H9 (cell line): Measurements from ENCODE around the gene ALDH1A1. TPM values are rescaled to one million over a fixed set of nuclear protein-coding genes. Genes with fewer than 3 reads are reported as not detected.

ENCODE experiments used
- DNase-seq: peaks from one replicate; pipeline ENCODE4 v3.0.0-alpha.2; 2017
- H2AFZ ChIP-seq: one replicate; pipeline ENCODE4 v1.6.1; 2013; ENCODE audit warnings: mild to moderate bottlenecking, low read length, control low read depth, moderate library complexity
- H2AK5ac ChIP-seq: 2 replicates; pipeline ENCODE4 v1.6.1; 2013; ENCODE audit warnings: low read length, control low read depth, mixed read lengths; ENCODE audit not compliant: insufficient read length
- H2BK120ac ChIP-seq: one replicate; pipeline ENCODE4 v1.6.1; 2013; ENCODE audit warnings: low read depth, mild to moderate bottlenecking, low read length, control low read depth, inconsistent platforms; ENCODE audit not compliant: poor library complexity, severe bottlenecking
- H2BK12ac ChIP-seq: 2 replicates; pipeline ENCODE4 v1.6.1; 2013; ENCODE audit warnings: low read length, control low read depth, mixed read lengths, low read depth; ENCODE audit not compliant: insufficient read length
- H2BK15ac ChIP-seq: 2 replicates; pipeline ENCODE4 v1.6.1; 2013; ENCODE audit warnings: low read depth, low read length, control low read depth
- H2BK20ac ChIP-seq: one replicate; pipeline ENCODE4 v1.6.1; 2013; ENCODE audit warnings: low read depth, mild to moderate bottlenecking, low read length, control low read depth, inconsistent platforms; ENCODE audit not compliant: poor library complexity, severe bottlenecking
- H2BK5ac ChIP-seq: 2 replicates; pipeline ENCODE4 v1.6.1; 2013; ENCODE audit warnings: low read length, control low read depth, mixed read lengths; ENCODE audit not compliant: insufficient read length
- H3K14ac ChIP-seq: 2 replicates; pipeline ENCODE4 v1.6.1; 2013; ENCODE audit warnings: low read length, control low read depth; ENCODE audit not compliant: insufficient read depth
- H3K18ac ChIP-seq: 2 replicates; pipeline ENCODE4 v1.6.1; 2013; ENCODE audit warnings: low read depth, mild to moderate bottlenecking, mixed read lengths, low read length, control low read depth; ENCODE audit not compliant: insufficient read length
- H3K23ac ChIP-seq: 2 replicates; pipeline ENCODE4 v1.6.1; 2013; ENCODE audit warnings: low read length, control low read depth, mixed read lengths, low read depth; ENCODE audit not compliant: insufficient read length
- H3K23me2 ChIP-seq: 2 replicates; pipeline ENCODE4 v1.6.1; 2013; ENCODE audit warnings: low read depth, mild to moderate bottlenecking, mixed read lengths, low read length, control low read depth; ENCODE audit not compliant: insufficient read length, poor library complexity, severe bottlenecking
- H3K27ac ChIP-seq: 2 replicates; pipeline ENCODE4 v1.5.1; 2013; ENCODE audit warnings: low read length, control low read depth, mixed read lengths, low read depth; ENCODE audit not compliant: insufficient read length
- H3K27me3 ChIP-seq: 2 replicates; pipeline ENCODE4 v1.6.1; 2013; ENCODE audit warnings: low read length, control low read depth, inconsistent platforms; ENCODE audit not compliant: insufficient read depth
- H3K4ac ChIP-seq: 2 replicates; pipeline ENCODE4 v1.6.1; 2013; ENCODE audit warnings: low read depth, mild to moderate bottlenecking, control low read depth, inconsistent platforms, low read length, moderate library complexity
- H3K4me1 ChIP-seq: 2 replicates; pipeline ENCODE4 v1.6.1; 2013; ENCODE audit warnings: low read length, control low read depth, inconsistent platforms; ENCODE audit not compliant: insufficient read depth
- H3K4me2 ChIP-seq: 2 replicates; pipeline ENCODE4 v1.6.1; 2013; ENCODE audit warnings: low read length, control low read depth, mixed read lengths; ENCODE audit not compliant: insufficient read length, insufficient read depth
- H3K56ac ChIP-seq: 2 replicates; pipeline ENCODE4 v1.6.1; 2013; ENCODE audit warnings: low read depth, mild to moderate bottlenecking, mixed read lengths, low read length, control low read depth; ENCODE audit not compliant: insufficient read length
- H3K79me1 ChIP-seq: 2 replicates; pipeline ENCODE4 v1.6.1; 2013; ENCODE audit warnings: low read depth, mild to moderate bottlenecking, moderate library complexity, low read length, control low read depth, inconsistent platforms; ENCODE audit not compliant: insufficient read depth, poor library complexity, severe bottlenecking
- H3K79me2 ChIP-seq: 2 replicates; pipeline ENCODE4 v1.6.1; 2013; ENCODE audit warnings: low read length, control low read depth, inconsistent platforms; ENCODE audit not compliant: insufficient read depth
- H3K9ac ChIP-seq: 2 replicates; pipeline ENCODE4 v1.6.1; 2013; ENCODE audit warnings: low read length, control low read depth, mixed read lengths; ENCODE audit not compliant: insufficient read length; ENCODE audit errors: extremely low read depth
- H3K9me3 ChIP-seq: one replicate; pipeline ENCODE4 v1.6.1; 2013; ENCODE audit warnings: low read depth, low read length, inconsistent platforms; ENCODE audit not compliant: control insufficient read depth
- H3T11ph ChIP-seq: one replicate; pipeline ENCODE4 v1.6.1; 2013; ENCODE audit warnings: mild to moderate bottlenecking, low read length, control low read depth, inconsistent platforms
- H4K20me1 ChIP-seq: one replicate; pipeline ENCODE4 v1.6.1; 2013; ENCODE audit not compliant: control insufficient read depth, insufficient read length, insufficient read depth
- H4K5ac ChIP-seq: 2 replicates; pipeline ENCODE4 v1.6.1; 2013; ENCODE audit warnings: low read depth, mild to moderate bottlenecking, mixed read lengths, low read length, control low read depth; ENCODE audit not compliant: insufficient read length
- H4K8ac ChIP-seq: replicated peaks from 2 replicates; pipeline ENCODE4 v1.6.1; 2013; ENCODE audit warnings: low read length, control low read depth, mixed read lengths, low read depth; ENCODE audit not compliant: insufficient read length
- H4K91ac ChIP-seq: 2 replicates; pipeline ENCODE4 v1.6.1; 2013; ENCODE audit warnings: low read depth, mild to moderate bottlenecking, moderate library complexity, mixed read lengths, low read length, control low read depth; ENCODE audit not compliant: insufficient read length
- H3K27ac Mint-ChIP-seq, 3 experiments: 2 replicates in 2 of 3; 3 replicates in 1 of 3; pipeline ENCODE4 v1.8.0; 2020 to 2021; ENCODE audit warnings: mixed read lengths in 3 of 3, mild to moderate bottlenecking in 1 of 3, moderate library complexity in 1 of 3
- H3K27me3 Mint-ChIP-seq: 2 replicates; pipeline ENCODE4 v1.8.0; 2021; ENCODE audit warnings: low read depth, mild to moderate bottlenecking, moderate library complexity, mixed read lengths
- H3K36me3 Mint-ChIP-seq, 3 experiments: 2 replicates in 2 of 3; 3 replicates in 1 of 3; pipeline ENCODE4 v1.8.0; 2020 to 2021; ENCODE audit warnings: low read depth in 3 of 3, mixed read lengths in 3 of 3; ENCODE audit not compliant: insufficient read depth in 1 of 3
- H3K4me1 Mint-ChIP-seq, 2 experiments: 2 replicates each; pipeline ENCODE4 v1.8.0; 2020; ENCODE audit warnings: mixed read lengths in 2 of 2
- H3K4me3 Mint-ChIP-seq, 2 experiments: 2 replicates in 1 of 2; 3 replicates in 1 of 2; pipeline ENCODE4 v1.8.0; 2020 to 2021; ENCODE audit warnings: mild to moderate bottlenecking in 2 of 2, mixed read lengths in 2 of 2, moderate library complexity in 1 of 2
- H3K9me3 Mint-ChIP-seq, 2 experiments: 2 replicates in 1 of 2; 3 replicates in 1 of 2; pipeline ENCODE4 v1.8.0; 2020; ENCODE audit warnings: mild to moderate bottlenecking in 2 of 2, mixed read lengths in 2 of 2, moderate library complexity in 1 of 2
- whole genome bisulfite sequencing: extraction: QIAGEN DNeasy Blood & Tissue Kit; methylation state at CpG from one replicate; pipeline ENCODE4 v1.1.7; 2013; ENCODE audit warnings: missing lambda C conversion rate, low lambda C conversion rate, mixed read lengths; ENCODE audit not compliant: insufficient read length; ENCODE audit errors: extremely low coverage; 5-methylcytosine and 5-hydroxymethylcytosine counted together
- total RNA-seq: library from RNA; stranded (reverse); gene quantifications from 2 replicates; pipeline ENCODE4 v1.2.1, GENCODE V29; 2021
- TF ChIP-seq, protein P1 (sequence below): fragments of 200-600 bp; sonication (generic); conservative IDR thresholded peaks from 3 replicates; pipeline ENCODE4 v1.8.0; 2021; ENCODE audit warnings: antibody characterized with exemption, mild to moderate bottlenecking

The ALDH1A1 gene
- total RNA-seq, 1 experiment from 2014 or later, result 1.1 TPM

DNA sequence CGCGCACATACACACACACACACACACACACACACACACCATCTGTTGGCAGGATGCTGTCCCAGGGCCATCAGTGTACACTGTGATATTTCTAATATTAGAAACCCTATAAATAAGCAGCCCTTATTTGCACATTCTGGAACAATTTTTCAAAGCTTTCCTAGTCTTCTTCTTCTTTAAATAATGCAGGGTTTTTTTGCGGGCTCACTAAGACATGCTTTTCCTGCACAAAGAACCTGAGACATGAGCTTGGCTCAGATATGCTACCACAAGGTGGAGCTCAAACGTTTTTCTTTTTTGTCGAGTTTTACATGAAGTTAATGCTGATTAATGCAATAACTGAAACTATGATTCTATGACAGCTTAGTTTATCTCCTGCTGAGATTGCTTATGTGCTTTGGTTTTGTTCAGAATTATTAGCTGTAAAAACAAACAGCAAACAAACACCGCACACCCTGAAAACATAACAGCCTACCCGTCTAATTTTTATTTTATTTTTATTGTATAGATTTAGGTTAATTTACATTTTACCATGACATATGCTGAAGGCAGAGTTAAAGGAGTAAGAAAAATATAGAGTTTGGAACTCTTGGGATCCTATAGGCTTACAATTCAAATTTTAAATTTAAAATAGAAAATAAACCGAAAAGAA lies 95.8 kb downstream of the ALDH1A1 start:
- Mint-ChIP-seq H3K9me3 (no peaks in the 10 kb centered on the region; a peak in 2 of 5 replicates), H3K27me3 (no peaks in the 10 kb centered on the region; the same call in 1 of the 2 replicates), H3K36me3 (no peaks in the 10 kb centered on the region), H3K4me1 (peaks cover 19 to 20% of the 10 kb centered on the region in 2 experiments), H3K27ac (no peak overlapping the region), H3K4me3 (no peak overlapping the region)
- Histone ChIP-seq H3K14ac (no peak overlapping the region), H3T11ph (no peak overlapping the region), H3K9me3 (no peaks in the 10 kb centered on the region), H3K23ac (no peak overlapping the region), H2AK5ac (no peak overlapping the region), H2BK120ac (no peak overlapping the region), H2BK5ac (no peak overlapping the region), H4K91ac (no peak overlapping the region), H3K4me2 (no peak overlapping the region), H3K27me3 (no peaks in the 10 kb centered on the region), H3K18ac (no peak overlapping the region), H2AFZ (no peak overlapping the region), H3K4ac (no peak overlapping the region), H3K56ac (no peak overlapping the region), H3K79me1 (no peaks in the 10 kb centered on the region), H2BK12ac (no peak overlapping the region), H2BK20ac (no peak overlapping the region), H3K4me1 (no peaks in the 10 kb centered on the region), H4K5ac (no peak overlapping the region), H3K79me2 (no peaks in the 10 kb centered on the region), H3K27ac (no peak overlapping the region), H4K8ac (no peak overlapping the region), H4K20me1 (no peaks in the 10 kb centered on the region), H3K9ac (no peak overlapping the region), H3K23me2 (no peaks in the 10 kb centered on the region), H2BK15ac (no peak overlapping the region)
- DNase-seq, result no peak
- no CpG with 5 or more reads among the region's 8 CpGs for WGBS
- TF ChIP-seq, protein P1, sequence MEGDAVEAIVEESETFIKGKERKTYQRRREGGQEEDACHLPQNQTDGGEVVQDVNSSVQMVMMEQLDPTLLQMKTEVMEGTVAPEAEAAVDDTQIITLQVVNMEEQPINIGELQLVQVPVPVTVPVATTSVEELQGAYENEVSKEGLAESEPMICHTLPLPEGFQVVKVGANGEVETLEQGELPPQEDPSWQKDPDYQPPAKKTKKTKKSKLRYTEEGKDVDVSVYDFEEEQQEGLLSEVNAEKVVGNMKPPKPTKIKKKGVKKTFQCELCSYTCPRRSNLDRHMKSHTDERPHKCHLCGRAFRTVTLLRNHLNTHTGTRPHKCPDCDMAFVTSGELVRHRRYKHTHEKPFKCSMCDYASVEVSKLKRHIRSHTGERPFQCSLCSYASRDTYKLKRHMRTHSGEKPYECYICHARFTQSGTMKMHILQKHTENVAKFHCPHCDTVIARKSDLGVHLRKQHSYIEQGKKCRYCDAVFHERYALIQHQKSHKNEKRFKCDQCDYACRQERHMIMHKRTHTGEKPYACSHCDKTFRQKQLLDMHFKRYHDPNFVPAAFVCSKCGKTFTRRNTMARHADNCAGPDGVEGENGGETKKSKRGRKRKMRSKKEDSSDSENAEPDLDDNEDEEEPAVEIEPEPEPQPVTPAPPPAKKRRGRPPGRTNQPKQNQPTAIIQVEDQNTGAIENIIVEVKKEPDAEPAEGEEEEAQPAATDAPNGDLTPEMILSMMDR, result peak; percentile 78
